Measurements from ENCODE around the gene ZNF827.
A peak's percentile ranks its signal among the peaks of the same experiment; 100 is the strongest.

The ZNF827 gene

DNA sequence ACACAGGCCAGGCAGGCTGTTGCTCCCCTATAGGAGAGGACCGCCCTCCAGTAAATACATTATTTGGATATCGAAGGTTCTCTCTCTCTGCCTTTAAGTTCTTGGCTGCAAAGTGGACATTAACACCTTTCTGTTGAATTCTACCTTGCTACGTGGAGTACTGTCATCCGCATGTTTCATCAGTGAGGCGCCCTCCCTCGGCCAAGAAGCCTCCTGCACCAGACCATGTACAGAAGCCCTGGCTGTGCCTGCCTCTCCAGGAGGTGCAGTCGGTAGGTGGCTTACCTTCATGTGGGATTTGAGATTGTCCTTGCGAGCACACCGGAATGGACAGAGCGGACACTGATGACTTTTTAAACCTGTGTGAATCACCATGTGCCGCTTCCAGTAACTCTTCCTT is 46.7 kb downstream of the ZNF827 start:
- no peak for DNase-seq (ENCODE audit: low spot score)

GRCh38 chr4:145890689-145891088 is 47.9 kb downstream of the ZNF827 start:
- DNase-seq (ENCODE audit: low spot score): no peak

DNA sequence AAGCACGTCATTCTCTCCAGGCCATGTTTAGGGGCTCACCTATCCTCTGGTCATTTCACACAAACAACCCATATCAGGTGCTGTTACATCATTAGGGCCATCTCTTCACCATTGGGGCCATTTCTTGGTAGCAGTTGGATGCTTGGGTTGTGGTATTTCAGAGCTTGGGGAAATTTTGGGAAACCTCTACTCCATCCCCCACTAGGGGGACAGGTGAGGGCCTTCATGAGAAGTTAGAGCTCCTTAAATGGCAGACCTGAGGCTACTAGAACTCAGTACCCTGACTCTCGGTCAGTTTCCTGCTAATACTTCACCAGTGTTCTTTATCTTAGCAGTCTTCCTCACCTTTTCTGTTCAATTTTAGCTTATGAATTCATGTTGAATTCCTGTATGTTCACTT is 50.2 kb downstream of the ZNF827 start:
- no peak for DNase-seq (ENCODE audit: low spot score)

- peak; percentile 72 for DNase-seq (ENCODE audit: low spot score)
These were observed 51.2 kb downstream of the ZNF827 start for GRCh38 chr4:145887241-145887991.

- no peak for DNase-seq (ENCODE audit: low spot score)
These were observed 51.8 kb downstream of the ZNF827 start for GRCh38 chr4:145886871-145887240.

GRCh38 chr4:145885666-145886065 is 53.0 kb downstream of the ZNF827 start:
- DNase-seq (ENCODE audit: low spot score): no peak

DNA sequence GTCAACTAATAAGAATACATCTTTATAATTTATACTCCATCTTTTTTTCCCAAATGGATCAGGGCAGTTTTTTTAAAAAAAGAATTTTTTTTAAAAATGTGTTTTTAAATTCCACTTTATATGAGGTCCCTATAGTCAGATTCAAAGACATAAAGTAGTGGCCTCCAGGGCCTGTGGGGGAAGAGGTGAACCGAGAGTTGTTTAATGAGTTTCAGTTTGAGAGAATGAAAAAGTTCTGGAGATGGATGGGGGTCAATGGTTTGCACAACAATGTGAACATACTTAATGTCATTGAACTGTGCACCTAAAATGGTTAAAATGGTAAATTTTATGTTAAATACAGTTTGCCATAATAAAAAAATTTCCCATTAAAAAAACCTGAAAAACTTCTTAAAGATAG is 53.8 kb downstream of the ZNF827 start:
- no peak for DNase-seq (ENCODE audit: low spot score)

GRCh38 chr4:145883101-145883694 is 55.4 kb downstream of the ZNF827 start:
- DNase-seq (ENCODE audit: low spot score): peak; percentile 60

GRCh38 chr4:145882604-145883003 is 56.0 kb downstream of the ZNF827 start:
- peak; percentile 96 for DNase-seq (ENCODE audit: low spot score)

DNA sequence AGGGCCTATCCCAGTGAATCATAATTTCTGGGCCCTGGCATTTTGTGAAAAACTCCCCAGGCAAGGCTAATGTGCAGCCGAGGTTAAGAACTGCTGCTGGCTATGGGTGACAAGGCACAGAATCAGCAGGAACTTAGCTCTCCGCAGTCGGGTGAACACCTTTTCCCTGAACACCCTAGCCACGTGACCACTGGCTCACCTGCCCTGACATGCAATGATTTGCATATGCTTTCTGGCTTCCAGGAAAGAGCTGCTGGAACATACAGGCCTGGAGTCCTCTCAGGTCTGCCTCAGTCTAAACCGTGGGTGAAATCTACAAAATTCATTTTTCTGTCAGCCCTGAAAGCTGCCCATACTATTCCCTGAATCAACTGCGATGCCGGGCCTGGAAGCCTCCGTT is 56.6 kb downstream of the ZNF827 start:
- peak; percentile 52 for DNase-seq (ENCODE audit: low spot score)

DNA sequence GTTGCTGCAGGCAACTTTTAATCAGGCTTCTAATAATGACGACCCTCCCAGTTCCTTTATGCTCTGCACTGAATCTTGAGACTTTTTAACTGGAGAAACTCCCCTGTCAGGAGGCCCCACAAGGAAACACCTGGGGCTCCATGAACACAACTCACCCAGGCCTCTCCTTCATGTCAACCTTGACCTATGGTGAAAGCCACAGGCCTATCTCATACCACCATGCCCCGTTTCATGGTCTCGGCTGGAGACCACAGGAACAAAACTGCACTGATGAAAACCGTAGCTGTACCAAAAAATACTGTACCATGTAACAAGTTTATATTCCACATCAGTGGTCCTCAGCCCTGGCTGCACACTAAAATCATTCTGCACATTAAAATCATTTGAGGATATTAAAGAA is 57.0 kb downstream of the ZNF827 start:
- no peak for DNase-seq (ENCODE audit: low spot score)

- no peak for DNase-seq (ENCODE audit: low spot score)
These were observed 58.2 kb downstream of the ZNF827 start for GRCh38 chr4:145880355-145880960.

DNA sequence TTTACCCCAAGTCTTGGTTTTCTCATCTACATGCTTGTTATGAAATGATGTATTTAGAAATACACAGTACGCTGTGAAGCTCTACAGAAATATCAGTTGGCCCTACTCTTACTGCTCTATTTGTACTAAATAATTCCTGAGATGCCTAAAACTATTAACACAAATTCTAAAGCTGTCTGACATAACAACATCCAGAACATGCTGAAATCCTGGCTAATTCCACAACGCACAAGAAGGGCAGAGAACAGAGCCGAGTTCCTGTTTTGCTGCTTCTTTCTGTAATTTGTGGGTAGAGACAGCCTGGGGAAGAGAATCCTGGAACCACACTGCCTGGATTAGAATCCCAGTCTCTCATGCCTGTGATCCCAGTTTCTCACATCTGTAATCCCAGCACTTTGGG is 59.0 kb downstream of the ZNF827 start:
- DNase-seq (ENCODE audit: low spot score): no peak

DNA sequence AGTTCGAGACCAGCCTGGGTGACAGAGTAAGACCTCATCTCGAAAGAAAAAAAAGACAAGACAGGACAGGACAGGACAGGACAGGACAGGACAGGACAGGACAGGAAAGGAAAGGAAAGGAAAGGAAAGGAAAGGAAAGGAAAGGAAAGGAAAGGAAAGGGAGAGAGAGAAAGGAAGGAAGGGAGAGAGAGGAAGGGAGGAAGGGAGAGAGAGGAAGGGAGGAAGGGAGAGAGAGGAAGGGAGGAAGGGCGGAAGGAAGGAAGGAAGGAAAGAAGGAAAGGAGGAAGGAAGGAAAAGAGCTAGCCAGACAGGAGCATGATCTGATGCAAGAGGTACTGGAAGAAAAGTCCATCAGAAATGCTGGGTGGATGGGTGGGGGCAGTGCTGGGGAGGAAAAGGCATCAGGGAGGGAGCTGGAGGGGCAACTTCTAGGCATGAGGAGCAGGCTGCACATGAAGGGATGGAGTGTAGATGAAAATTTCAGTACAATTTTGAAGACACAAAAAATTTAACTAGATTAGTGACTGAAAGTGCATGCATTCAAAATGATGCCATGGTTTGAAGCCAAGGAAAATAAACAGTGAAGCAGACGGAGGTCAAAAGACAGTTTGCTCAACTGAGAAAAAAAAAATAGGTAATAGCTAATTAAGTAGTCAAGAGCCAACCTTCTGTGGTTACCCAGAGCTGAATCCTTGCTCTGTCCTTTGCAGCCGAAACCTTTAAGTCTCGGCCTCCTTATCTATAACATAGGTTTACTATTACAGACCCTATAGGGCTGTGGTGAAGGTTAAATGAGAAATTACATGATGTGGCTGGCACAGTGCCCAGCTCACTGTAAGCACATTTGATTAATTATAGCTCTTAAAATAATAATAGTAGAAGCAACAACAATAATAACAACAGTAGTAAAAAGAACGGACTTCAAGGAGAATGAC is 59.9 kb downstream of the ZNF827 start:
- DNase-seq (ENCODE audit: low spot score): no peak

GRCh38 chr4:145876531-145877180 is 62.0 kb downstream of the ZNF827 start:
- no peak for DNase-seq (ENCODE audit: low spot score)

DNA sequence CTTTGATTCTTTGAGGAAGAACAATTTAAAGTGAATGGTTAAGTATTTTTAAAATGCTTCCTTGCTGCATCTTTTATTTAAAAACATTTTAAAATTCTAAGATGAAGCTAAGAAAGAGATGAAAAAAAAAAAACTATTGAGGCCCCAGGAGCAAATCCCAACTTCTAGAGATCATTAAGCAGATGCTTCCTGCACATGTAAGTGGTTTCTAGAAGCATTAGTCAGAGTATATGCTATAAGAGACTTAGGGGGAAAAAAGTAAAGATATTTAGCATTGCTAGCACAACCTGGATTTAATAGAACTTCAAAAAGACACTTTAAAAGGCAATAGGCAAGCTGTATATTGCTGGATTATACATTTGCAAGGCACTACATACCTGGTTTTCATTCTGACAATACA is 64.7 kb downstream of the ZNF827 start:
- no peak for DNase-seq (ENCODE audit: low spot score)

- DNase-seq (ENCODE audit: low spot score): no peak
These were observed 67.4 kb downstream of the ZNF827 start for GRCh38 chr4:145871209-145871608.

GRCh38 chr4:145870155-145871020 is 68.2 kb downstream of the ZNF827 start:
- DNase-seq (ENCODE audit: low spot score): no peak

- DNase-seq (ENCODE audit: low spot score): no peak
These were observed 69.8 kb downstream of the ZNF827 start for GRCh38 chr4:145868637-145869409.

GRCh38 chr4:145867406-145867805 is 71.2 kb downstream of the ZNF827 start:
- DNase-seq (ENCODE audit: low spot score): no peak
